GOT3 (cell line): ENCODE data around the gene PI4KA.
"Not testable (repeated sequence)": the region's sequence is repeated elsewhere in the genome, so short reads cannot be mapped to it uniquely, and the experiment has no call there.

ENCODE experiments used
- DNase-seq: peaks from one replicate; lab custom pipeline; 2025; ENCODE audit warnings: mixed read lengths; lab: John Stamatoyannopoulos, UW

Gene PI4KA

GRCh38 chr22:20775342-20775895 is 83.2 kb downstream of the PI4KA start:
- no peak for DNase-seq

GRCh38 chr22:20774882-20775281 is 83.7 kb downstream of the PI4KA start:
- DNase-seq = no peak

GRCh38 chr22:20773793-20774212 is 84.8 kb downstream of the PI4KA start, which contains the start of gene SERPIND1:
Gene SERPIND1, plus strand, starts transcription at chr22:20774113. Its CDS starts 5,200 bp downstream, at chr22:20779313.
- DNase-seq = no peak

GRCh38 chr22:20771918-20772625 is 86.5 kb downstream of the PI4KA start:
- no peak for DNase-seq

GRCh38 chr22:20769496-20769826 is 89.2 kb downstream of the PI4KA start:
- not testable (repeated sequence) for DNase-seq

GRCh38 chr22:20766530-20766929 is 92.1 kb downstream of the PI4KA start:
- DNase-seq = no peak

GRCh38 chr22:20765938-20766337 is 92.7 kb downstream of the PI4KA start:
- no peak for DNase-seq

GRCh38 chr22:20764729-20765128 is 93.9 kb downstream of the PI4KA start:
- DNase-seq = no peak

GRCh38 chr22:20764471-20764720 is 94.2 kb downstream of the PI4KA start:
- DNase-seq = no peak

- no peak for DNase-seq
Observed at GRCh38 chr22:20763630-20764470, 94.8 kb downstream of the PI4KA start.

- DNase-seq = no peak
Observed at GRCh38 chr22:20762233-20762796, 96.3 kb downstream of the PI4KA start.

GRCh38 chr22:20761536-20761935 is 97.1 kb downstream of the PI4KA start:
- no peak for DNase-seq

- no peak for DNase-seq
Observed at GRCh38 chr22:20760084-20760483, 98.5 kb downstream of the PI4KA start.

GRCh38 chr22:20758688-20759087 is 99.9 kb downstream of the PI4KA start:
- no peak for DNase-seq

- no peak for DNase-seq
Observed at GRCh38 chr22:20756846-20757245, 101.8 kb downstream of the PI4KA start.

GRCh38 chr22:20752873-20753272 is 105.7 kb downstream of the PI4KA start:
- no peak for DNase-seq

- DNase-seq = no peak
Observed at GRCh38 chr22:20752104-20752741, 106.4 kb downstream of the PI4KA start.

- no peak for DNase-seq
Observed at GRCh38 chr22:20751185-20751851, 107.3 kb downstream of the PI4KA start.

- no peak for DNase-seq
Observed at GRCh38 chr22:20750461-20751184, 108.0 kb downstream of the PI4KA start.

GRCh38 chr22:20749453-20749852 is 109.2 kb downstream of the PI4KA start:
- DNase-seq = no peak

GRCh38 chr22:20748731-20749428 is 109.7 kb downstream of the PI4KA start:
- DNase-seq = no peak
